Measurements from ENCODE around the gene CLN6. TPM values are rescaled to one million over a fixed set of nuclear protein-coding genes. Genes with fewer than 3 reads are reported as not detected.

CLN6 gene
- total RNA-seq, 1 experiment from 2014 or later: 68.7 TPM

GRCh38 chr15:68208636-68209240 lies 20.8 kb downstream of the CLN6 start:
- peaks cover 11% of the 10 kb centered on the region for H3K4me1 ChIP-seq (ENCODE audit: control insufficient read depth, insufficient read depth, low read length)
- TF ChIP-seq TCF7L2 (IDR thresholded peaks at IDR 0.05; ENCODE audit: low read depth, low read length) (no peak), CTCF (IDR thresholded peaks at IDR 0.05) (no peak), REST (IDR thresholded peaks at IDR 0.05; ENCODE audit: insufficient read depth in 1 of 2, low read depth in 2 of 2, low read length in 1 of 2) (no peak)
- H3K27me3 ChIP-seq (ENCODE audit: control insufficient read depth, insufficient read depth, low read length): no peaks in the 10 kb centered on the region
- H3K9me3 ChIP-seq (ENCODE audit: control insufficient read depth, insufficient read depth, low read depth, low read length): no peaks in the 10 kb centered on the region
- H3K4me3 ChIP-seq (ENCODE audit: low read depth in 2 of 2, low read length in 2 of 2): no peak overlapping the region
- no peak overlapping the region for H3K27ac ChIP-seq (ENCODE audit: low read length)
- no peaks in the 10 kb centered on the region for H3K36me3 ChIP-seq (ENCODE audit: control insufficient read depth, insufficient read depth, low read length)
- DNase-seq (ENCODE audit: low read depth, low spot score): no peak
- POLR2A ChIA-PET: no interaction called here
- intact Hi-C loops (cut with micrococcal nuclease; ENCODE audit: unreplicated experiment): no loop called here
- in situ Hi-C loops (cut with HindIII; ENCODE audit: low pct_unique_long_range_greater_than_20kb, low sequenced_read_pairs): no loop called here
- no TSS peak for BruUV-seq (replicated peaks)
- no peak for ATAC-seq
- CTCF ChIA-PET: no interaction called here

GRCh38 chr15:68208136-68208535 lies 21.4 kb downstream of the CLN6 start:
- intact Hi-C loops (cut with micrococcal nuclease; ENCODE audit: unreplicated experiment) (no loop called here), in situ Hi-C loops (cut with HindIII; ENCODE audit: low pct_unique_long_range_greater_than_20kb, low sequenced_read_pairs) (no loop called here)
- Histone ChIP-seq H3K27me3 (ENCODE audit: control insufficient read depth, insufficient read depth, low read length) (no peaks in the 10 kb centered on the region), H3K27ac (ENCODE audit: low read length) (no peak overlapping the region), H3K4me1 (ENCODE audit: control insufficient read depth, insufficient read depth, low read length) (peaks cover 11% of the 10 kb centered on the region), H3K9me3 (ENCODE audit: control insufficient read depth, insufficient read depth, low read depth, low read length) (no peaks in the 10 kb centered on the region), H3K36me3 (ENCODE audit: control insufficient read depth, insufficient read depth, low read length) (no peaks in the 10 kb centered on the region), H3K4me3 (ENCODE audit: low read depth in 2 of 2, low read length in 2 of 2) (no peak overlapping the region)
- BruUV-seq (replicated peaks): no TSS peak
- DNase-seq (ENCODE audit: low read depth, low spot score) (no peak), ATAC-seq (no peak)
- CTCF ChIA-PET: no interaction called here
- POLR2A ChIA-PET: no interaction called here
- TF ChIP-seq TCF7L2 (IDR thresholded peaks at IDR 0.05; ENCODE audit: low read depth, low read length): no peak
- no peak for TF ChIP-seq POLR2AphosphoS5 (IDR thresholded peaks at IDR 0.05; ENCODE audit: low read depth, low read length)
- TF ChIP-seq REST (IDR thresholded peaks at IDR 0.05; ENCODE audit: insufficient read depth in 1 of 2, low read depth in 2 of 2, low read length in 1 of 2): no peak
- TF ChIP-seq SIN3A (IDR thresholded peaks at IDR 0.05; ENCODE audit: borderline replicate concordance, insufficient read depth, low read depth, low read length): no peak
- TF ChIP-seq CTCF (IDR thresholded peaks at IDR 0.05): no peak
